GM19193 (cell line): ENCODE data around the gene NKAIN2.

Experiments used
- POLR2A ChIP-seq: IDR thresholded peaks from 4 replicates; pipeline ENCODE4 v1.6.1; 2011; ENCODE audit not compliant: insufficient read depth, insufficient read length; ENCODE audit errors: extremely low read depth

The NKAIN2 gene

GRCh38 chr6:124190256-124190655 is 386.6 kb downstream of the NKAIN2 start:
- no peak for TF ChIP-seq POLR2A

GRCh38 chr6:124193132-124193531 is 389.5 kb downstream of the NKAIN2 start:
- no peak for TF ChIP-seq POLR2A

- TF ChIP-seq POLR2A, result no peak
Measured at GRCh38 chr6:124197148-124197547, 393.5 kb downstream of the NKAIN2 start.

GRCh38 chr6:124199286-124199685 is 395.6 kb downstream of the NKAIN2 start:
- TF ChIP-seq POLR2A, result no peak

- TF ChIP-seq POLR2A, result no peak
Measured at GRCh38 chr6:124200661-124201060, 397.0 kb downstream of the NKAIN2 start.

GRCh38 chr6:124203101-124203811 is 399.6 kb downstream of the NKAIN2 start:
- TF ChIP-seq POLR2A, result no peak

- TF ChIP-seq POLR2A, result no peak
Measured at GRCh38 chr6:124203812-124204167, 400.1 kb downstream of the NKAIN2 start.

- no peak for TF ChIP-seq POLR2A
Measured at GRCh38 chr6:124205921-124206320, 402.3 kb downstream of the NKAIN2 start.

GRCh38 chr6:124223611-124224345 is 420.1 kb downstream of the NKAIN2 start:
- TF ChIP-seq POLR2A, result no peak

GRCh38 chr6:124226396-124226795 is 422.7 kb downstream of the NKAIN2 start:
- no peak for TF ChIP-seq POLR2A

- TF ChIP-seq POLR2A, result no peak
Measured at GRCh38 chr6:124233221-124233620, 429.6 kb downstream of the NKAIN2 start.

GRCh38 chr6:124234801-124235200 is 431.1 kb downstream of the NKAIN2 start:
- no peak for TF ChIP-seq POLR2A

GRCh38 chr6:124237911-124238310 is 434.2 kb downstream of the NKAIN2 start:
- no peak for TF ChIP-seq POLR2A

- TF ChIP-seq POLR2A, result no peak
Measured at GRCh38 chr6:124254941-124255685, 451.4 kb downstream of the NKAIN2 start.

GRCh38 chr6:124260337-124260736 is 456.7 kb downstream of the NKAIN2 start:
- no peak for TF ChIP-seq POLR2A
